T47D (cell line): Measurements from ENCODE around the gene EXOC3L1.

Source experiments
- DNase-seq, 2 experiments: peaks; one replicate each; pipeline versions ENCODE4 v3.0.0 to v3.0.0-alpha.2; 2011 to 2012; ENCODE audit warnings: low read depth in 1 of 2, low spot score in 1 of 2
- JUND ChIP-seq: IDR thresholded peaks from 2 replicates; pipeline ENCODE4 v1.6.1; 2012; ENCODE audit warnings: low read depth
- in situ Hi-C: cut with HindIII; loops from 2 replicates; pipeline ENCODE4 v1.10.0; 2016; ENCODE audit warnings: low sequenced_read_pairs, low pct_unique_long_range_greater_than_20kb

EXOC3L1 gene

GRCh38 chr16:67158637-67159600 lies 31.0 kb downstream of the EXOC3L1 start:
- in situ Hi-C loops, result no loop called here
- DNase-seq, result peak; percentile 56 to 63
- no peak for TF ChIP-seq JUND

GRCh38 chr16:67157892-67158635 lies 31.9 kb downstream of the EXOC3L1 start:
- in situ Hi-C loops, result no loop called here
- DNase-seq, result no peak
- no peak for TF ChIP-seq JUND

GRCh38 chr16:67157106-67157748 lies 32.7 kb downstream of the EXOC3L1 start:
- DNase-seq, result no peak
- no peak for TF ChIP-seq JUND
- in situ Hi-C loops, result no loop called here

- in situ Hi-C loops, result no loop called here
- DNase-seq, result no peak
- TF ChIP-seq JUND, result no peak
These were observed 33.6 kb downstream of the EXOC3L1 start for GRCh38 chr16:67156143-67156844.

- TF ChIP-seq JUND, result no peak
- in situ Hi-C loops, result no loop called here
- peak; percentile 80 to 96 for DNase-seq
These were observed 34.4 kb downstream of the EXOC3L1 start for GRCh38 chr16:67155295-67156142.

- in situ Hi-C loops, result no loop called here
- TF ChIP-seq JUND, result no peak
- no peak for DNase-seq
These were observed 35.2 kb downstream of the EXOC3L1 start for GRCh38 chr16:67154578-67155294.

- TF ChIP-seq JUND, result no peak
- in situ Hi-C loops, result no loop called here
- DNase-seq, result no peak
These were observed 38.4 kb downstream of the EXOC3L1 start for GRCh38 chr16:67151431-67152097.

- TF ChIP-seq JUND, result no peak
- in situ Hi-C loops, result no loop called here
- DNase-seq, result no peak
These were observed 39.0 kb downstream of the EXOC3L1 start, which contains the start of gene B3GNT9 for GRCh38 chr16:67150833-67151396. Gene B3GNT9, minus strand, starts transcription at chr16:67150998. Its CDS starts 513 bp downstream, at chr16:67150485.

- in situ Hi-C loops, result no loop called here
- TF ChIP-seq JUND, result no peak
- DNase-seq, result no peak
These were observed 39.7 kb downstream of the EXOC3L1 start for GRCh38 chr16:67150047-67150832.
